Stomach (tissue), 9 donors: ENCODE results near the gene ARL6IP4. TPM values are rescaled to one million over a fixed set of nuclear protein-coding genes. Genes with fewer than 3 reads are reported as not detected.

Source experiments
- DNase-seq, 2 donors: peaks; one replicate each; pipeline versions ENCODE4 v3.0.0 to v3.0.0-alpha.2; 2013 to 2019
- H3K27ac ChIP-seq, 5 donors: fragments of 200-600 bp in 4 of 5; sonication (generic) in 4 of 5; one replicate each; pipeline ENCODE4 v1.5.1; 2013 to 2019; ENCODE audit warnings: mild to moderate bottlenecking in 1 of 5, moderate library complexity in 1 of 5
- H3K27me3 ChIP-seq, 3 donors: fragments of 200-600 bp; sonication (generic); one replicate each; pipeline ENCODE4 v1.5.1; 2017 to 2019; ENCODE audit warnings: mixed run types in 1 of 3
- H3K36me3 ChIP-seq, 4 donors: fragments of 200-600 bp; sonication (generic); 1 replicate in 3 of 4; 2 replicates in 1 of 4; pipeline ENCODE4 v1.5.1; 2016 to 2019
- H3K4me1 ChIP-seq, 4 donors: fragments of 200-600 bp; sonication (generic); one replicate each; pipeline ENCODE4 v1.5.1; 2016 to 2019
- H3K4me3 ChIP-seq, 4 donors: fragments of 200-600 bp; sonication (generic) in 3 of 4; one replicate each; pipeline ENCODE4 v1.5.1; 2016 to 2019; ENCODE audit warnings: mild to moderate bottlenecking in 1 of 4
- H3K9me3 ChIP-seq, 4 donors: fragments of 200-600 bp; sonication (generic); one replicate each; pipeline ENCODE4 v1.5.1; 2016 to 2019
- CTCF ChIP-seq, 7 experiments: fragments of 450-650 bp in 4 of 7; fragments of 200-600 bp in 3 of 7; sonication (generic) in 3 of 7; IDR thresholded peaks; one replicate each; pipeline ENCODE4 v1.5.1; 2016 to 2019; ENCODE audit warnings: antibody characterized with exemption in 7 of 7, control low read depth in 2 of 7, mild to moderate bottlenecking in 1 of 7
- EP300 ChIP-seq: sonication (generic); formaldehyde crosslinking; IDR thresholded peaks from one replicate; pipeline ENCODE4 v1.6.1; 2017; ENCODE audit warnings: antibody characterized with exemption
- POLR2A ChIP-seq, 4 donors: fragments of 450-650 bp; IDR thresholded peaks; one replicate each; pipeline ENCODE4 v1.6.1; 2016; ENCODE audit warnings: antibody characterized with exemption in 4 of 4, control low read depth in 2 of 4, mild to moderate bottlenecking in 1 of 4, moderate library complexity in 1 of 4
- POLR2AphosphoS5 ChIP-seq, 3 donors: sonication (generic); formaldehyde crosslinking; IDR thresholded peaks; one replicate each; pipeline ENCODE4 v1.6.1; 2016; ENCODE audit warnings: antibody characterized with exemption in 3 of 3
- WGBS, 5 donors: extraction: QIAGEN DNeasy Blood & Tissue Kit in 3 of 5; methylation state at CpG; one replicate each; pipeline versions ENCODE4 v1.1.5 to v1.1.7; 2013 to 2018; 5-methylcytosine and 5-hydroxymethylcytosine counted together
- intact Hi-C: fragments of 100-400 bp; cut with DNase I; formaldehyde crosslinking; loops from one replicate; pipeline ENCODE4 v1.15.1; 2023; ENCODE audit warnings: low total_unique reads
- polyA plus RNA-seq, 3 donors: library from polyadenylated mRNA; stranded (reverse); fragments of 200-250 nt; gene quantifications; one replicate each; pipeline ENCODE4 v1.2.3, GENCODE V29; 2013
- total RNA-seq, 5 donors: library from RNA; depleted of rRNA; stranded (reverse); fragments of >200 nt; gene quantifications; one replicate each; pipeline versions ENCODE4 v1.1.0 to v1.2.3, GENCODE V29; 2014 to 2016
- donor health status: healthy with polysubstance abuse.
- donor health status: Bipolar disorder and iron deficiency.
- donor health status: healthy.

ARL6IP4 gene
- total and polyA plus RNA-seq, 8 donors, result 104 to 432 (median 284) TPM

- 61 to 76% (median 74%) methylated on average over 13 of the region's 13 CpGs for WGBS, 5 donors
- intact Hi-C loops, result no loop called here
- Histone ChIP-seq H3K27ac (peak overlapping the region; percentile 3 to 69 (median 39)), H3K27me3 (no peaks in the 10 kb centered on the region), H3K9me3 (no peaks in the 10 kb centered on the region), H3K4me3 (no peak overlapping the region), H3K36me3 (peaks cover 0 to 16% (median 2%) of the 10 kb centered on the region in 4 donors), H3K4me1 (peaks cover 33 to 63% (median 34%) of the 10 kb centered on the region in 4 donors)
- no peak for TF ChIP-seq EP300
- no peak for TF ChIP-seq POLR2A (IDR thresholded peaks at IDR 0.05)
- no peak for DNase-seq
These were observed 37.3 kb upstream of the ARL6IP4 start for GRCh38 chr12:122943196-122943595.

- Histone ChIP-seq H3K4me3 (no peak overlapping the region), H3K27ac (peak overlapping the region in 4 of 5 donors; percentile 39 to 69 (median 48)), H3K9me3 (no peaks in the 10 kb centered on the region), H3K4me1 (peaks cover 34 to 71% (median 37%) of the 10 kb centered on the region in 4 donors), H3K27me3 (no peaks in the 10 kb centered on the region), H3K36me3 (peaks cover 0 to 3% (median under 1%) of the 10 kb centered on the region in 4 donors)
- intact Hi-C loops, result no loop called here
- DNase-seq, result peak; percentile 69 to 83
- WGBS, 5 donors, result 41 to 58% (median 51%) methylated on average over 10 to 14 of the region's 14 CpGs
- TF ChIP-seq POLR2A (IDR thresholded peaks at IDR 0.05), result no peak
- peak in 1 of 3 donors; percentile 38 for TF ChIP-seq POLR2AphosphoS5 (IDR thresholded peaks at IDR 0.05)
These were observed 35.6 kb upstream of the ARL6IP4 start for GRCh38 chr12:122944605-122945592.

GRCh38 chr12:122946690-122947341, 33.7 kb upstream of the ARL6IP4 start:
- intact Hi-C loops, result no loop called here
- peak overlapping the region; percentile 61 to 87 (median 79) for H3K27ac ChIP-seq
- WGBS, 5 donors, result 31 to 63% (median 35%) methylated on average over 10 of the region's 10 CpGs

GRCh38 chr12:122947352-122947792, 33.1 kb upstream of the ARL6IP4 start:
- WGBS, 5 donors, result 40 to 57% (median 52%) methylated on average over 8 to 15 of the region's 15 CpGs
- no peak overlapping the region for H3K4me3 ChIP-seq
- TF ChIP-seq POLR2A (IDR thresholded peaks at IDR 0.05), result no peak
- TF ChIP-seq EP300, result no peak
- peak in 2 of 7 experiments; percentile 13 to 33 for TF ChIP-seq CTCF (IDR thresholded peaks at IDR 0.05)
- no peaks in the 10 kb centered on the region for H3K9me3 ChIP-seq
- H3K27me3 ChIP-seq, result no peaks in the 10 kb centered on the region
- intact Hi-C loops, result no loop called here
- H3K36me3 ChIP-seq, result no peaks in the 10 kb centered on the region
- H3K4me1 ChIP-seq, result peaks cover 33 to 86% (median 39%) of the 10 kb centered on the region in 4 donors
- peak overlapping the region; percentile 61 to 87 (median 79) for H3K27ac ChIP-seq
- peak in 1 of 2 donors; percentile 68 for DNase-seq

More at GRCh38 chr12:122946690-122947341, 33.7 kb upstream of the ARL6IP4 start:
- TF ChIP-seq CTCF (IDR thresholded peaks at IDR 0.05) (no peak), POLR2AphosphoS5 (IDR thresholded peaks at IDR 0.05) (peak; percentile 65 to 95 (median 87))
- Histone ChIP-seq H3K9me3 (no peaks in the 10 kb centered on the region), H3K4me3 (no peak overlapping the region), H3K27me3 (no peaks in the 10 kb centered on the region), H3K4me1 (peaks cover 33 to 80% (median 37%) of the 10 kb centered on the region in 4 donors), H3K36me3 (no peaks in the 10 kb centered on the region)
- peak; percentile 85 to 90 for DNase-seq

- intact Hi-C loops, result no loop called here
- H3K27ac ChIP-seq, result peak overlapping the region in 1 of 5 donors; percentile 70
These were observed 31.9 kb upstream of the ARL6IP4 start for GRCh38 chr12:122948605-122949004.

More at GRCh38 chr12:122948605-122949004, 31.9 kb upstream of the ARL6IP4 start:
- TF ChIP-seq CTCF (IDR thresholded peaks at IDR 0.05) (no peak), POLR2AphosphoS5 (IDR thresholded peaks at IDR 0.05) (no peak), POLR2A (IDR thresholded peaks at IDR 0.05) (no peak), EP300 (no peak)
- Histone ChIP-seq H3K27me3 (no peaks in the 10 kb centered on the region), H3K4me3 (no peak overlapping the region), H3K4me1 (peaks cover 33 to 77% (median 38%) of the 10 kb centered on the region in 4 donors), H3K9me3 (no peaks in the 10 kb centered on the region), H3K36me3 (no peaks in the 10 kb centered on the region)
- no peak for DNase-seq
- WGBS, 5 donors, result 90 to 97% (median 94%) methylated on average over 9 to 14 of the region's 14 CpGs
